Stomach (tissue), 9 donors: Measurements from ENCODE around the gene HIPK4. TPM values are rescaled to one million over a fixed set of nuclear protein-coding genes. Genes with fewer than 3 reads are reported as not detected.
A peak's percentile ranks its signal among the peaks of the same experiment; 100 is the strongest.

Experiments
- DNase-seq, 2 donors: peaks; one replicate each; pipeline versions ENCODE4 v3.0.0 to v3.0.0-alpha.2; 2013 to 2019
- H3K27ac ChIP-seq, 5 donors: fragments of 200-600 bp in 4 of 5; sonication (generic) in 4 of 5; one replicate each; pipeline ENCODE4 v1.5.1; 2013 to 2019; ENCODE audit warnings: mild to moderate bottlenecking in 1 of 5, moderate library complexity in 1 of 5
- H3K27me3 ChIP-seq, 3 donors: fragments of 200-600 bp; sonication (generic); one replicate each; pipeline ENCODE4 v1.5.1; 2017 to 2019; ENCODE audit warnings: mixed run types in 1 of 3
- H3K36me3 ChIP-seq, 4 donors: fragments of 200-600 bp; sonication (generic); 1 replicate in 3 of 4; 2 replicates in 1 of 4; pipeline ENCODE4 v1.5.1; 2016 to 2019
- H3K4me1 ChIP-seq, 4 donors: fragments of 200-600 bp; sonication (generic); one replicate each; pipeline ENCODE4 v1.5.1; 2016 to 2019
- H3K4me3 ChIP-seq, 4 donors: fragments of 200-600 bp; sonication (generic) in 3 of 4; one replicate each; pipeline ENCODE4 v1.5.1; 2016 to 2019; ENCODE audit warnings: mild to moderate bottlenecking in 1 of 4
- H3K9me3 ChIP-seq, 4 donors: fragments of 200-600 bp; sonication (generic); one replicate each; pipeline ENCODE4 v1.5.1; 2016 to 2019
- CTCF ChIP-seq, 7 experiments: fragments of 450-650 bp in 4 of 7; fragments of 200-600 bp in 3 of 7; sonication (generic) in 3 of 7; IDR thresholded peaks; one replicate each; pipeline ENCODE4 v1.5.1; 2016 to 2019; ENCODE audit warnings: antibody characterized with exemption in 7 of 7, control low read depth in 2 of 7, mild to moderate bottlenecking in 1 of 7
- EP300 ChIP-seq: sonication (generic); formaldehyde crosslinking; IDR thresholded peaks from one replicate; pipeline ENCODE4 v1.6.1; 2017; ENCODE audit warnings: antibody characterized with exemption
- POLR2A ChIP-seq, 4 donors: fragments of 450-650 bp; IDR thresholded peaks; one replicate each; pipeline ENCODE4 v1.6.1; 2016; ENCODE audit warnings: antibody characterized with exemption in 4 of 4, control low read depth in 2 of 4, mild to moderate bottlenecking in 1 of 4, moderate library complexity in 1 of 4
- POLR2AphosphoS5 ChIP-seq, 3 donors: sonication (generic); formaldehyde crosslinking; IDR thresholded peaks; one replicate each; pipeline ENCODE4 v1.6.1; 2016; ENCODE audit warnings: antibody characterized with exemption in 3 of 3
- WGBS, 5 donors: extraction: QIAGEN DNeasy Blood & Tissue Kit in 3 of 5; methylation state at CpG; one replicate each; pipeline versions ENCODE4 v1.1.5 to v1.1.7; 2013 to 2018; 5-methylcytosine and 5-hydroxymethylcytosine counted together
- intact Hi-C: fragments of 100-400 bp; cut with DNase I; formaldehyde crosslinking; loops from one replicate; pipeline ENCODE4 v1.15.1; 2023; ENCODE audit warnings: low total_unique reads
- polyA plus RNA-seq, 3 donors: library from polyadenylated mRNA; stranded (reverse); fragments of 200-250 nt; gene quantifications; one replicate each; pipeline ENCODE4 v1.2.3, GENCODE V29; 2013
- total RNA-seq, 5 donors: library from RNA; depleted of rRNA; stranded (reverse); fragments of >200 nt; gene quantifications; one replicate each; pipeline versions ENCODE4 v1.1.0 to v1.2.3, GENCODE V29; 2014 to 2016
- donor health status: healthy with polysubstance abuse.
- donor health status: Bipolar disorder and iron deficiency.
- donor health status: healthy.

HIPK4 gene
- total and polyA plus RNA-seq, 8 donors, result 0.05 to 0.46 (median 0.12) TPM; not detected in 5

- intact Hi-C loops, result no loop called here
- H3K27ac ChIP-seq, result no peak overlapping the region
These were observed 24.9 kb upstream of the HIPK4 start for GRCh38 chr19:40414542-40415535.

GRCh38 chr19:40413291-40413845, 23.4 kb upstream of the HIPK4 start, which contains the start of gene PRX:
TSS of gene PRX (minus strand) at chr19:40413378. CDS start at chr19:40407932, 5,446 bp downstream.
- no peaks in the 10 kb centered on the region for H3K27me3 ChIP-seq
- intact Hi-C loops, result no loop called here
- DNase-seq, result peak in 1 of 2 donors; percentile 80
- H3K4me1 ChIP-seq, result peaks cover 8 to 25% (median 19%) of the 10 kb centered on the region in 4 donors
- TF ChIP-seq EP300 (no peak), CTCF (IDR thresholded peaks at IDR 0.05) (no peak), POLR2AphosphoS5 (IDR thresholded peaks at IDR 0.05) (no peak)
- no peaks in the 10 kb centered on the region for H3K9me3 ChIP-seq
- H3K36me3 ChIP-seq, result no peaks in the 10 kb centered on the region
- peak within 1 kb of the TSS in 1 of 4 donors; percentile 6 for H3K4me3 ChIP-seq
- H3K27ac ChIP-seq, result peak within 1 kb of the TSS in 3 of 5 donors; percentile 31 to 60 (median 56)
- WGBS, 5 donors, result 33 to 43% (median 43%) methylated on average over 18 of the region's 18 CpGs

More at GRCh38 chr19:40414542-40415535, 24.9 kb upstream of the HIPK4 start:
- Histone ChIP-seq H3K9me3 (no peaks in the 10 kb centered on the region), H3K4me1 (peaks cover 8 to 28% (median 19%) of the 10 kb centered on the region in 4 donors), H3K27me3 (no peaks in the 10 kb centered on the region), H3K4me3 (no peak overlapping the region), H3K36me3 (no peaks in the 10 kb centered on the region)
- DNase-seq, result no peak
- WGBS, 5 donors, result 82 to 87% (median 86%) methylated on average over 21 of the region's 21 CpGs
- TF ChIP-seq POLR2A (IDR thresholded peaks at IDR 0.05) (no peak), POLR2AphosphoS5 (IDR thresholded peaks at IDR 0.05) (no peak), CTCF (IDR thresholded peaks at IDR 0.05) (no peak)

GRCh38 chr19:40412866-40413265, 22.9 kb upstream of the HIPK4 start:
- no peak for TF ChIP-seq CTCF (IDR thresholded peaks at IDR 0.05)
- no peak for TF ChIP-seq POLR2AphosphoS5 (IDR thresholded peaks at IDR 0.05)
- no peak for TF ChIP-seq EP300
- H3K27ac ChIP-seq, result peak overlapping the region in 1 of 5 donors; percentile 60
- no peak for DNase-seq
- peaks cover 8 to 29% (median 21%) of the 10 kb centered on the region in 4 donors for H3K4me1 ChIP-seq
- H3K27me3 ChIP-seq, result no peaks in the 10 kb centered on the region
- H3K36me3 ChIP-seq, result no peaks in the 10 kb centered on the region
- H3K9me3 ChIP-seq, result no peaks in the 10 kb centered on the region
- H3K4me3 ChIP-seq, result peak overlapping the region in 1 of 4 donors; percentile 6
- intact Hi-C loops, result no loop called here
- WGBS, 5 donors, result 70 to 83% (median 76%) methylated on average over 4 of the region's 4 CpGs

GRCh38 chr19:40411958-40412499, 22.0 kb upstream of the HIPK4 start:
- H3K36me3 ChIP-seq, result no peaks in the 10 kb centered on the region
- peak overlapping the region in 3 of 5 donors; percentile 31 to 60 (median 56) for H3K27ac ChIP-seq
- H3K4me1 ChIP-seq, result peaks cover 4 to 23% (median 16%) of the 10 kb centered on the region in 4 donors
- no peak overlapping the region for H3K4me3 ChIP-seq
- no peaks in the 10 kb centered on the region for H3K9me3 ChIP-seq
- intact Hi-C loops, result no loop called here
- no peak for TF ChIP-seq CTCF (IDR thresholded peaks at IDR 0.05)
- no peak for TF ChIP-seq POLR2A (IDR thresholded peaks at IDR 0.05)
- TF ChIP-seq POLR2AphosphoS5 (IDR thresholded peaks at IDR 0.05), result no peak
- TF ChIP-seq EP300, result no peak
- WGBS, 5 donors, result 51 to 75% (median 70%) methylated on average over 7 to 8 of the region's 8 CpGs
- no peaks in the 10 kb centered on the region for H3K27me3 ChIP-seq
- no peak for DNase-seq
